WTC11 (cell line): ENCODE results near the gene DOCK8. TPM values are rescaled to one million over a fixed set of nuclear protein-coding genes. Genes with fewer than 3 reads are reported as not detected.

Source experiments
- ATAC-seq: fragments of 200-7000 bp; cut with Tn5 transposase; 2 replicates; pipeline ENCODE4 v1.10.0; 2021; ENCODE audit warnings: mild to moderate bottlenecking, moderate library complexity
- CTCF ChIA-PET: fragments of 300-600 bp; sonication (Branson Sonifier 250); formaldehyde crosslinking; loops from one replicate; lab custom pipeline; 2021; ENCODE audit warnings: antibody characterized with exemption; lab: Charles Lee
- POLR2A ChIA-PET: fragments of 350-600 bp; sonication (Branson Sonifier 250); formaldehyde crosslinking; loops from one replicate; lab custom pipeline; 2021; ENCODE audit warnings: antibody characterized with exemption; lab: Charles Lee
- DNase-seq: peaks from one replicate; pipeline ENCODE4 v3.0.0; 2021; ENCODE audit warnings: low spot score
- H3K27ac Mint-ChIP-seq: 2 replicates; pipeline ENCODE4 v1.8.0; 2021; ENCODE audit warnings: mixed read lengths
- H3K27me3 Mint-ChIP-seq: 2 replicates; pipeline ENCODE4 v1.8.0; 2021; ENCODE audit warnings: low read depth, mild to moderate bottlenecking, moderate library complexity, mixed read lengths
- H3K36me3 Mint-ChIP-seq: 2 replicates; pipeline ENCODE4 v1.8.0; 2021; ENCODE audit warnings: mixed read lengths
- H3K4me1 Mint-ChIP-seq: 2 replicates; pipeline ENCODE4 v1.8.0; 2022; ENCODE audit warnings: mixed read lengths
- H3K4me3 Mint-ChIP-seq: 2 replicates; pipeline ENCODE4 v1.8.0; 2021; ENCODE audit warnings: mild to moderate bottlenecking, moderate library complexity, mixed read lengths
- H3K9me3 Mint-ChIP-seq: 2 replicates; pipeline ENCODE4 v1.8.0; 2021; ENCODE audit warnings: mixed read lengths
- ATF6 ChIP-seq: sonication (generic); formaldehyde crosslinking; IDR thresholded peaks from 2 replicates; pipeline ENCODE4 v1.8.1; 2023; ENCODE audit warnings: mild to moderate bottlenecking, missing genetic modification reagents
- CREB1 ChIP-seq: sonication (generic); formaldehyde crosslinking; IDR thresholded peaks from 2 replicates; pipeline ENCODE4 v1.8.0; 2023; ENCODE audit warnings: mild to moderate bottlenecking, missing genetic modification reagents
- ELF4 ChIP-seq: sonication (generic); formaldehyde crosslinking; IDR thresholded peaks from 2 replicates; pipeline ENCODE4 v1.8.1; 2022; ENCODE audit warnings: low read depth, mild to moderate bottlenecking, moderate library complexity, missing genetic modification reagents
- ERG ChIP-seq: fragments of 250-450 bp; sonication (Bioruptor Pico); IDR thresholded peaks from 2 replicates; pipeline ENCODE4 v1.8.0; 2021; ENCODE audit warnings: mild to moderate bottlenecking
- ETV6 ChIP-seq: sonication (generic); formaldehyde crosslinking; IDR thresholded peaks from 2 replicates; pipeline ENCODE4 v1.8.1; 2022; ENCODE audit warnings: mild to moderate bottlenecking, missing genetic modification reagents
- GTF2I ChIP-seq: fragments of 250-450 bp; sonication (Bioruptor Pico); conservative IDR thresholded peaks from 2 replicates; pipeline ENCODE4 v1.4.0; 2021; ENCODE audit warnings: mild to moderate bottlenecking
- JUN ChIP-seq: sonication (generic); formaldehyde crosslinking; IDR thresholded peaks from 2 replicates; pipeline ENCODE4 v1.8.0; 2023; ENCODE audit warnings: mild to moderate bottlenecking, missing genetic modification reagents
- KAT7 ChIP-seq: sonication (generic); formaldehyde crosslinking; IDR thresholded peaks from 2 replicates; pipeline ENCODE4 v1.8.1; 2023; ENCODE audit warnings: missing genetic modification reagents, mild to moderate bottlenecking, borderline replicate concordance
- MXD4 ChIP-seq: fragments of 250-450 bp; sonication (Bioruptor Pico); IDR thresholded peaks from 2 replicates; pipeline ENCODE4 v1.8.0; 2021; ENCODE audit warnings: mild to moderate bottlenecking, moderate library complexity, borderline replicate concordance
- NFATC4 ChIP-seq: fragments of 250-450 bp; sonication (Bioruptor Pico); IDR thresholded peaks from 2 replicates; pipeline ENCODE4 v1.9.0; 2021; ENCODE audit warnings: mild to moderate bottlenecking
- NFYB ChIP-seq: sonication (generic); formaldehyde crosslinking; conservative IDR thresholded peaks from 2 replicates; pipeline ENCODE4 v1.8.0; 2022; ENCODE audit warnings: low read depth, missing genetic modification reagents
- NR1H2 ChIP-seq: sonication (generic); formaldehyde crosslinking; IDR thresholded peaks from 2 replicates; pipeline ENCODE4 v1.9.0; 2021; ENCODE audit warnings: mild to moderate bottlenecking, moderate library complexity, missing genetic modification reagents
- RORB ChIP-seq: fragments of 250-450 bp; sonication (Bioruptor Pico); IDR thresholded peaks from 2 replicates; pipeline ENCODE4 v1.9.0; 2021; ENCODE audit warnings: mild to moderate bottlenecking
- SOX15 ChIP-seq: fragments of 250-450 bp; sonication (Bioruptor Pico); IDR thresholded peaks from 2 replicates; pipeline ENCODE4 v1.9.0; 2021; ENCODE audit warnings: mild to moderate bottlenecking
- STAT6 ChIP-seq: sonication (generic); formaldehyde crosslinking; conservative IDR thresholded peaks from 2 replicates; pipeline ENCODE4 v1.8.1; 2023; ENCODE audit warnings: mild to moderate bottlenecking, low read depth, missing genetic modification reagents, moderate library complexity
- USF1 ChIP-seq: sonication (generic); formaldehyde crosslinking; IDR thresholded peaks from 2 replicates; pipeline ENCODE4 v1.8.0; 2022; ENCODE audit warnings: mild to moderate bottlenecking, missing genetic modification reagents
- ZNF121 ChIP-seq: sonication (generic); formaldehyde crosslinking; IDR thresholded peaks from 2 replicates; pipeline ENCODE4 v1.8.0; 2023; ENCODE audit warnings: missing genetic modification reagents
- ZNF138 ChIP-seq: sonication (generic); formaldehyde crosslinking; conservative IDR thresholded peaks from 2 replicates; pipeline ENCODE4 v1.8.1; 2022; ENCODE audit warnings: mild to moderate bottlenecking, moderate library complexity, missing genetic modification reagents
- ZNF317 ChIP-seq: sonication (generic); formaldehyde crosslinking; IDR thresholded peaks from 2 replicates; pipeline ENCODE4 v1.8.1; 2023; ENCODE audit warnings: low read depth, mild to moderate bottlenecking, moderate library complexity, missing genetic modification reagents, borderline replicate concordance
- total RNA-seq: library from RNA; stranded (reverse); gene quantifications from 3 replicates; pipeline ENCODE4 v1.2.3, GENCODE V29; 2021
- TF ChIP-seq, protein P1 (sequence below): sonication (generic); formaldehyde crosslinking; IDR thresholded peaks from 2 replicates; pipeline ENCODE4 v1.8.1; 2023; ENCODE audit warnings: mild to moderate bottlenecking, missing genetic modification reagents, moderate library complexity
- TF ChIP-seq, protein P2 (sequence below): sonication (generic); formaldehyde crosslinking; IDR thresholded peaks from 2 replicates; pipeline ENCODE4 v1.8.0; 2022; ENCODE audit warnings: mild to moderate bottlenecking, missing genetic modification reagents

DOCK8 gene
- total RNA-seq, 1 experiment from 2014 or later, result 3.2 TPM

DNA sequence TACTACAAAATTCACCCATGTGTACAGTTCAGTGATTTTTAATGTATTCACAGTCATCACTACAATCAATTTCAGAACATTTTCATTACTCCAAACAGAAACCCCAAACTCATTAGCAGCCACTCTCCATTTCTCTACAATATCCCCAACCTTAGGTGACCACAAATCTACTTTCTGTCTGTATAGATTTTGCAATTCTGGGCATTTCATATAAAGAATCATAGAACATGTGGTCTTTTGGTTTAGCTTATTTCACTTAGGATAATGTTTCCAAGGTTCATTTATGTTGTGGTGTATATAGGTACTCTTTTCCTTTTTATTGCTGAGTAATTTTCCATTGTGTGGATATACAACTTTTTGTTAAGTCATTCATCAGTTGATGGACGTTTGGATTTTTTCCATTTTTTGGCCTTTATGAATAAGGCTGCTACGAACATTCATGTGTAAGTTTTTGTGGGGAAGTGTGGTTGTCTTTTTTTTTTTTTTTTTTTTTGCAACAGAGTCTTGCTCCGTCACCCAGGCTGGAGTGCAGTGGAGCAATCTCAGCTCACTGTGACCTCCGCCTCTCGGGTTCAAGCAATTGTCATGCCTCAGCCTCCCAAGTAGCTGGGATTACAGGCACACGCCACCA, 54.5 kb downstream of the DOCK8 start:
- peaks cover 3% of the 10 kb centered on the region; the same call in 1 of the 2 replicates for H3K9me3 Mint-ChIP-seq
- no peaks in the 10 kb centered on the region for H3K4me1 Mint-ChIP-seq
- no peak overlapping the region for H3K4me3 Mint-ChIP-seq
- no peaks in the 10 kb centered on the region; the same call in 1 of the 2 replicates for H3K27me3 Mint-ChIP-seq
- H3K27ac Mint-ChIP-seq, result no peak overlapping the region
- ATAC-seq (no peak), DNase-seq (no peak)
- no peaks in the 10 kb centered on the region for H3K36me3 Mint-ChIP-seq
- TF ChIP-seq ATF6 (CRISPR knock-in tag) (no peak), STAT6 (CRISPR knock-in tag) (no peak), ETV6 (CRISPR knock-in tag) (no peak), NFYB (no peak), NFATC4 (CRISPR knock-in tag) (no peak), CREB1 (CRISPR knock-in tag) (no peak), ZNF121 (CRISPR knock-in tag) (no peak), KAT7 (CRISPR knock-in tag) (no peak), GTF2I (no peak), ZNF138 (no peak), JUN (CRISPR knock-in tag) (no peak), NR1H2 (CRISPR knock-in tag) (no peak), ELF4 (CRISPR knock-in tag) (no peak)
- TF ChIP-seq, protein P1, sequence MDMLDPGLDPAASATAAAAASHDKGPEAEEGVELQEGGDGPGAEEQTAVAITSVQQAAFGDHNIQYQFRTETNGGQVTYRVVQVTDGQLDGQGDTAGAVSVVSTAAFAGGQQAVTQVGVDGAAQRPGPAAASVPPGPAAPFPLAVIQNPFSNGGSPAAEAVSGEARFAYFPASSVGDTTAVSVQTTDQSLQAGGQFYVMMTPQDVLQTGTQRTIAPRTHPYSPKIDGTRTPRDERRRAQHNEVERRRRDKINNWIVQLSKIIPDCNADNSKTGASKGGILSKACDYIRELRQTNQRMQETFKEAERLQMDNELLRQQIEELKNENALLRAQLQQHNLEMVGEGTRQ, result no peak
- POLR2A ChIA-PET, result no interaction called here
- CTCF ChIA-PET, result interaction anchor here (0.9 kb wide), 1 partner anchor 37 kb away, joined by 3 read pairs; no protein-coding TSS in a partner anchor

DNA sequence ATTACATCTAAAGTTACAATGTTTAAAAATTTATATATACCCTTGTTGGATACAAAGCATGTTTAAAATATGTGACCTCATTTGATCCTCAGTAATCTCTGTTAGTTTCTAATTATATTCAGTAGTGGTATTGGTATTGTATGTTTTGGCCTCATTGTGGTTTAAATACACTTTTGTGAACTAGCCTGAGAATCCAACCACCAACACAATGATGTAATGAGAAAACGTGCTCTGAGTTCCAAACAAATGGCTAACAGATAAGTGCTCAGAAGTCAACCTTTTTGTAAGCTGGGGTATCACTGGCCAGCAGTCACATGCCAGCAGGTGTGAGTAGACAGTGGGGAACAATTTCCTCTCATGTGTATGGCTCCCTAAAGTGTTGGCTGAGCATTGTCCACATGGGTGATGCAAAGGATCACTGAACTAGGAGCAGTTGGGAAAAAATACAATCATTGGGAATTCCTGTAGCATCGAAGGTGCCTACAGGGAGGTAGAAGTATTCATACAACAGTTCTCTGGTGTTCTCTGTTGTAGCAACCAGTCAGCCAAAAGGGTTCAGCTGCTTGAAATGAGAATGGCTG, 56.1 kb downstream of the DOCK8 start:
- H3K27ac Mint-ChIP-seq, result no peak overlapping the region
- no peak overlapping the region for H3K4me3 Mint-ChIP-seq
- TF ChIP-seq ZNF317 (CRISPR knock-in tag), result no peak
- H3K36me3 Mint-ChIP-seq, result no peaks in the 10 kb centered on the region
- CTCF ChIA-PET, result no interaction called here
- DNase-seq, result no peak
- ATAC-seq, result no peak
- H3K9me3 Mint-ChIP-seq, result peaks cover 3% of the 10 kb centered on the region; the same call in 1 of the 2 replicates
- H3K27me3 Mint-ChIP-seq, result no peaks in the 10 kb centered on the region; the same call in 1 of the 2 replicates
- no peaks in the 10 kb centered on the region for H3K4me1 Mint-ChIP-seq
- POLR2A ChIA-PET, result no interaction called here

DNA sequence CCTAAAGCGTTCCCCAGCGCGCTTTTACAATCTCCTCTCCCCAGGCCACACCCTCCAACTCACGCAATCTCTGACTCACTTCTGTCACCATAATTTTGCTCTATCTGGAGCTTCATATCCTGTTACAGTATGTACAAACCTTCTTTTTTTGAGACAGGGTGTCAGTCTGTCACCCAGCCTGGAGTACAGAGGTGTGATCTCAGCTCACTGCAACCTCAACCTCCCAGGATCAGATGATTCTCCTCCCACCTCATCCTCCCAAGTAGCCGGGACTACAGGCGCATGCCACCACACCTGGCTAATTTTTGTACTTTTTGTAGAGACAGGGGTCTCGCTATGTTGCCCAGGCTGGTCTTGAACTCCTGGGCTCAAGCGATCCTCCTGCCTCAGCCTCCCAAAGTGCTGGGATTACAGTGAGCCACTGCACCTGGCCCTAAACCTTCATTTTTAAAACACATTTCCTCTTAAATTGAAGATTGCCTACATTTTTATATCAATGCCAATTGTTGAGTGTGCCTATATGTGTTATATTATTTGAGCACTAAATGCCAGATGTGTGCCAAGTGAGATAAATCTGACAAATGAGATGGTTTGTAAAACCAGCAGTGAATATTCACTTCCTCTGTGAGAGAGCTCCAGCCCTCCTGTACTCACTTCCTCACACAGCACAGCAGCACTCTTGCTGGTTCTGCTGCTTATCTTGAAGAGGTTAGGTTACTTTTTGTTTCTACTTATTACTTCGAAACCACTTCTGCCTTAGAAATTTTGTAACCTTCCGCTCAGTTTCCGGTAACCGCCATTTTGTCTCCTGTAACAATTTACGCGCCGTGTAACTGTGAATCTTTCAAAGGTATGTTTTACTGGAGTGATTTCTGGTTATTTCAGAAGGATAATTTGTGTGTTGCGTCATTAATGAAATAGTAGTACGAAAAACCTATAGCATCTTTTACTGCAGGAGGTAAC, 57.9 kb downstream of the DOCK8 start:
- Mint-ChIP-seq H3K36me3 (no peaks in the 10 kb centered on the region), H3K27me3 (no peaks in the 10 kb centered on the region; the same call in 1 of the 2 replicates)
- CTCF ChIA-PET, result no interaction called here
- TF ChIP-seq, protein P2, sequence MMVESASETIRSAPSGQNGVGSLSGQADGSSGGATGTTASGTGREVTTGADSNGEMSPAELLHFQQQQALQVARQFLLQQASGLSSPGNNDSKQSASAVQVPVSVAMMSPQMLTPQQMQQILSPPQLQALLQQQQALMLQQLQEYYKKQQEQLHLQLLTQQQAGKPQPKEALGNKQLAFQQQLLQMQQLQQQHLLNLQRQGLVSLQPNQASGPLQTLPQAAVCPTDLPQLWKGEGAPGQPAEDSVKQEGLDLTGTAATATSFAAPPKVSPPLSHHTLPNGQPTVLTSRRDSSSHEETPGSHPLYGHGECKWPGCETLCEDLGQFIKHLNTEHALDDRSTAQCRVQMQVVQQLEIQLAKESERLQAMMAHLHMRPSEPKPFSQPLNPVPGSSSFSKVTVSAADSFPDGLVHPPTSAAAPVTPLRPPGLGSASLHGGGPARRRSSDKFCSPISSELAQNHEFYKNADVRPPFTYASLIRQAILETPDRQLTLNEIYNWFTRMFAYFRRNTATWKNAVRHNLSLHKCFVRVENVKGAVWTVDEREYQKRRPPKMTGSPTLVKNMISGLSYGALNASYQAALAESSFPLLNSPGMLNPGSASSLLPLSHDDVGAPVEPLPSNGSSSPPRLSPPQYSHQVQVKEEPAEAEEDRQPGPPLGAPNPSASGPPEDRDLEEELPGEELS (CRISPR knock-in tag), result no peak
- TF ChIP-seq SOX15 (CRISPR knock-in tag) (no peak), NFATC4 (CRISPR knock-in tag) (no peak), ERG (CRISPR knock-in tag) (no peak), MXD4 (CRISPR knock-in tag) (no peak), USF1 (CRISPR knock-in tag) (no peak), RORB (CRISPR knock-in tag) (no peak)

More for the DNA sequence above, 57.9 kb downstream of the DOCK8 start:
- ATAC-seq (no peak), DNase-seq (no peak)
- Mint-ChIP-seq H3K4me3 (no peak overlapping the region), H3K9me3 (peaks cover 3% of the 10 kb centered on the region; the same call in 1 of the 2 replicates), H3K27ac (no peak overlapping the region), H3K4me1 (no peaks in the 10 kb centered on the region)
- POLR2A ChIA-PET, result no interaction called here
